Stimulated activated CD4-positive, alpha-beta T cell treated with anti-CD3 and anti-CD28 coated beads, Interleukin-1b, Interleukin-23, amount 100 ng/mL, for 4 hours (primary cell): ENCODE measurements around the gene IGF2R.
"Not testable (repeated sequence)": the region's sequence is repeated elsewhere in the genome, so short reads cannot be mapped to it uniquely, and the experiment has no call there.

Source experiments
- DNase-seq, 2 donors: peaks; one replicate each; pipeline ENCODE4 v3.0.0-alpha.2; 2020; ENCODE audit warnings: low read depth in 2 of 2

The IGF2R gene

GRCh38 chr6:160077526-160077925, 108.6 kb downstream of the IGF2R start:
- no peak for DNase-seq

GRCh38 chr6:160078883-160079685, 110.2 kb downstream of the IGF2R start:
- no peak for DNase-seq

- no peak for DNase-seq
Observed at GRCh38 chr6:160079686-160080043, 110.8 kb downstream of the IGF2R start.

- DNase-seq: no peak
Observed at GRCh38 chr6:160080097-160080496, 111.2 kb downstream of the IGF2R start.

GRCh38 chr6:160081398-160081797, 112.5 kb downstream of the IGF2R start:
- DNase-seq: no peak

GRCh38 chr6:160082627-160083026, 113.7 kb downstream of the IGF2R start:
- DNase-seq: no peak

- no peak for DNase-seq
Observed at GRCh38 chr6:160084198-160084776, 115.4 kb downstream of the IGF2R start.

GRCh38 chr6:160085226-160085625, 116.3 kb downstream of the IGF2R start:
- DNase-seq: no peak

GRCh38 chr6:160085713-160086505, 117.0 kb downstream of the IGF2R start:
- DNase-seq: no peak

- no peak for DNase-seq
Observed at GRCh38 chr6:160086754-160087153, 117.9 kb downstream of the IGF2R start.

GRCh38 chr6:160088069-160088783, 119.3 kb downstream of the IGF2R start:
- DNase-seq: no peak

- no peak for DNase-seq
Observed at GRCh38 chr6:160088784-160089533, 120.1 kb downstream of the IGF2R start.

- no peak for DNase-seq
Observed at GRCh38 chr6:160089534-160089897, 120.6 kb downstream of the IGF2R start.

GRCh38 chr6:160090442-160091239, 121.8 kb downstream of the IGF2R start:
- not testable (repeated sequence) for DNase-seq

GRCh38 chr6:160092176-160092575, 123.3 kb downstream of the IGF2R start:
- not testable (repeated sequence) for DNase-seq

GRCh38 chr6:160092602-160093001, 123.7 kb downstream of the IGF2R start:
- DNase-seq: no peak

GRCh38 chr6:160093061-160093460, 124.2 kb downstream of the IGF2R start:
- no peak for DNase-seq

GRCh38 chr6:160093946-160094345, 125.1 kb downstream of the IGF2R start:
- DNase-seq: no peak

- DNase-seq: no peak
Observed at GRCh38 chr6:160095146-160095845, 126.4 kb downstream of the IGF2R start.
